GM18870 (cell line): ENCODE measurements around the gene GATA2.

Experiments
- ATAC-seq: cut with Tn5 transposase; IDR thresholded peaks from one replicate; pipeline ENCODE4 v1.9.1; 2021; ENCODE audit warnings: moderate library complexity; ENCODE audit not compliant: unreplicated experiment

The GATA2 gene

GRCh38 chr3:128435058-128435457, 57.9 kb downstream of the GATA2 start:
- no peak for ATAC-seq

DNA sequence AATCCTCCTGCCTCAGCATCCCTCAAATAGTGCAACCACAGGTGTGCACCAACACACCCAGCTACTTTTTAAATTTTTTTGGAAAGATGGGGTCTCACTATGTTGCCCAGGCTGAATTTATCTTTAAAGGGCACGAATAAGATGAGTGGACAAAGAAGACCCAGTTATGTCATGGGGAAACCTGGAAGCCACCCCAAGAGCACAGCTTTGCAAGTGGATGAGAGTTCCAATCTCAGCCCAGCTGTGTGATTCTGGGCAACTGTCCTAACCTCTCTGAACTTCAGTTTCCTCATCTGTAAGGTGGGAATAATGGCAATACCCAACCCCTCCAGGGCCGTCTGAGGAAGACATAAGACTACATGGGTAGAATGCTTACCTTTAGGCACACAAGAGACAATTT, 58.5 kb downstream of the GATA2 start:
- no peak for ATAC-seq

- ATAC-seq = no peak
Measured at GRCh38 chr3:128433837-128434165, 59.2 kb downstream of the GATA2 start.

- no peak for ATAC-seq
Measured at GRCh38 chr3:128432971-128433836, 59.8 kb downstream of the GATA2 start.

DNA sequence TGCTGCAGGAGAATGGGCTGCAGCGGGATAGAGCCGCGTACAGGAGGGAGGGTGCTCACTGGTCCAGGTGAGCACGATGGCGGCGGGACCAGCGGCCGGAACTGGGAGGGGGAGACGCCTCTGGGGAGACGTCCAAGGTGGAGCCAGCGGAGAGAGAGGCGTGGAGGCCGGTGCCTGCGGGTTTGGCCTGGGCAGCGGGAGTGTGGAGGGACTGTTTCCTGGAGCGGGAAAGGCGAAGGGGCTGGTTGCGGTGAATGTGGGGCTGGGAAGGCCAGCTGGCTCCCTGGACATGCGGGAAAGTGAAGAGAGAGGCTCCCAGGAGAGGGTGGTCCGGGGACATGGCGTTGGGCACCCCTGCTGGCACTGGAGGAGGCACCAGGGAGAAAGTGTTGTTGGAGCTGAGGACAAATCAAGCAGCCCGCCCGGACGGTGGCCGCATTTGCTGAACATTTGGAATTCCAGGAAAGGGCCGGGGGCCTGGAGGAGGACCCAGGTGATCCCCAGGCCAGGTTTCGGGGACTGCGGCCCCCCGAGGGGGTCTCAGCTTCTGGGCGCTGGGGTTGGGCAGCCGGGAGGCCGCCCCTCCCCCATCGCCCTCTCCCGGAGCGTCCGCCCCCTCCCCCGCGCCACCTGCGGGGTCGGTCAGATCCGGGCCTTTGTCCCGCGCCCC, 60.6 kb downstream of the GATA2 start:
- no peak for ATAC-seq

- no peak for ATAC-seq
Measured at GRCh38 chr3:128431803-128432300, 61.1 kb downstream of the GATA2 start.

DNA sequence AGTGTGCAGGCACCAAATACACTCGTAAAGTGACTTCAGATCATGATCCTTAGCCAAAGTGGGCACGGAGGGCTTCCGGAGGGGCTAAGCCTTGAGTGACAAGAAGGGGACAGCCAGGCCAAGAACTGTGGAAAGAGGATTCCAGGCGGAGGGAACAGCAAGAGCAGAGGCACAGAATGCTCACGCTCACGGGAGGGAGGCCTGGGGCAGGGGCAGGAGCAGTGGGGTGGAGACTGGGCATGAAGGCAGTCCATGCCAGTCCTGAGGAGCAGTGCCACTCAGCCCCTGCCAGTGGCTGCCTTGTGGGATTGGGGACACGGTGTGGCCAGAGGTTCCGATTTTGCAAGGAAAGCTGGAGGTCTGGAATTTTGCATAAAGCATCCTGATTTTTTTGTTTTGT, 62.3 kb downstream of the GATA2 start:
- ATAC-seq = no peak

- ATAC-seq = no peak
Measured at GRCh38 chr3:128430301-128430700, 62.7 kb downstream of the GATA2 start.

DNA sequence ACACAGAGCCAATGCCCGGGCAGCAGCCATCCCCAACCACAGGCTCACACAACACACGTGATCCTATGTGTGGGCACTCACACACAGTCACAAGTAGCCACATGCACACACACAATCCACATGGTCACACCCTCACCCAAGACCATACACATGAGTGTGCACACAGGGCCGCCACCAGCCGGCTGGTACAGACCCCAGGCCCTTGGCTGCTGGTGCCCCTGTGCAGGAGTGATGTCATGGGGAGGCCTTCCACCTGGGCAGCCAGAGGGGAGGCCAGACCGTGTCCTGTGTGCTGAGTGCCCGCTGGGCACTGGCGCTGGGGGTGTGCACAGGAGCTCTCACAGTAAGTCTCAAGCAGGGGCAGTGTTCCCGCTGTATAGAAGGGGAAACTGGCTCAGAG, 63.2 kb downstream of the GATA2 start:
- ATAC-seq = no peak
